HEK293T (cell line): ENCODE results near the gene COQ3.

Experiments
- CTCF ChIA-PET: fragments of 350-600 bp; formaldehyde crosslinking; extraction: SDS; loops from one replicate; lab custom pipeline; 2021; ENCODE audit warnings: antibody characterized with exemption, inconsistent platforms; lab: Yijun Ruan, JAX
- POLR2A ChIA-PET: fragments of 350-600 bp; formaldehyde crosslinking; extraction: SDS; loops from one replicate; lab custom pipeline; 2020; ENCODE audit warnings: antibody characterized with exemption, inconsistent platforms; lab: Yijun Ruan, JAX
- DNase-seq: peaks from one replicate; pipeline ENCODE4 v3.0.0; 2012; ENCODE audit warnings: mixed read lengths; ENCODE audit errors: extremely low spot score
- ARNT ChIP-seq: fragments of 450-650 bp; IDR thresholded peaks from 2 replicates; pipeline ENCODE4 v1.6.1; 2017; ENCODE audit warnings: mild to moderate bottlenecking
- BHLHE40 ChIP-seq: fragments of 450-650 bp; IDR thresholded peaks from 2 replicates; pipeline ENCODE4 v1.6.1; 2016; ENCODE audit warnings: mild to moderate bottlenecking, moderate library complexity, borderline replicate concordance
- CTBP1 ChIP-seq: fragments of 450-650 bp; IDR thresholded peaks from 2 replicates; pipeline ENCODE4 v1.6.1; 2016; ENCODE audit warnings: borderline replicate concordance
- ELF4 ChIP-seq: fragments of 450-650 bp; IDR thresholded peaks from 2 replicates; pipeline ENCODE4 v1.6.1; 2017; ENCODE audit warnings: antibody characterized with exemption
- FOXA1 ChIP-seq: fragments of 450-650 bp; IDR thresholded peaks from 2 replicates; pipeline ENCODE4 v1.6.1; 2016; ENCODE audit warnings: mild to moderate bottlenecking
- FOXK2 ChIP-seq: fragments of 450-650 bp; IDR thresholded peaks from 2 replicates; pipeline ENCODE4 v1.6.1; 2016; ENCODE audit warnings: mild to moderate bottlenecking
- FOXM1 ChIP-seq: fragments of 450-650 bp; IDR thresholded peaks from 2 replicates; pipeline ENCODE4 v1.6.1; 2017; ENCODE audit warnings: mild to moderate bottlenecking, borderline replicate concordance
- HDGF ChIP-seq: fragments of 450-650 bp; IDR thresholded peaks from 2 replicates; pipeline ENCODE4 v1.6.1; 2017; ENCODE audit warnings: antibody characterized with exemption, borderline replicate concordance
- L3MBTL2 ChIP-seq: fragments of 450-650 bp; conservative IDR thresholded peaks from 2 replicates; pipeline ENCODE4 v1.6.1; 2016; ENCODE audit warnings: mild to moderate bottlenecking
- LEF1 ChIP-seq: fragments of 450-650 bp; IDR thresholded peaks from 2 replicates; pipeline ENCODE4 v1.6.1; 2017; ENCODE audit warnings: mild to moderate bottlenecking, borderline replicate concordance
- NFRKB ChIP-seq: fragments of 450-650 bp; IDR thresholded peaks from 2 replicates; pipeline ENCODE4 v1.6.1; 2016; ENCODE audit warnings: mild to moderate bottlenecking, moderate library complexity
- PKNOX1 ChIP-seq: fragments of 450-650 bp; IDR thresholded peaks from 2 replicates; pipeline ENCODE4 v1.6.1; 2016
- SP1 ChIP-seq: fragments of 450-650 bp; IDR thresholded peaks from 2 replicates; pipeline ENCODE4 v1.6.1; 2017
- SUZ12 ChIP-seq: fragments of 450-650 bp; IDR thresholded peaks from 2 replicates; pipeline ENCODE4 v1.6.1; 2016; ENCODE audit warnings: mild to moderate bottlenecking
- TARDBP ChIP-seq: fragments of 450-650 bp; IDR thresholded peaks from 2 replicates; pipeline ENCODE4 v1.6.1; 2016
- ZNF384 ChIP-seq: fragments of 450-650 bp; IDR thresholded peaks from 2 replicates; pipeline ENCODE4 v1.6.1; 2016

COQ3 gene

GRCh38 chr6:99384507-99384906 lies 9.5 kb downstream of the COQ3 start:
- TF ChIP-seq BHLHE40 (no peak), ARNT (no peak), SUZ12 (no peak), NFRKB (no peak), CTBP1 (no peak), FOXM1 (no peak), ZNF384 (no peak), LEF1 (no peak), FOXA1 (no peak), PKNOX1 (no peak), L3MBTL2 (no peak), ELF4 (no peak), FOXK2 (no peak), TARDBP (no peak), SP1 (no peak), HDGF (no peak)
- CTCF ChIA-PET, result no interaction called here
- no peak for DNase-seq
- POLR2A ChIA-PET, result interaction anchor here (0.8 to 2.4 kb wide), 2 partner anchors 9 to 37 kb away, joined by 4 to 10 read pairs; partner anchors contain the start of gene COQ3

- POLR2A ChIA-PET, result interaction anchor here (2.3 kb wide), 1 partner anchor 15 kb away, joined by 8 read pairs; the partner anchor contains the start of gene COQ3
- CTCF ChIA-PET, result interaction anchor here (0.5 kb wide), 1 partner anchor 327 kb away, joined by 3 read pairs; no protein-coding TSS in a partner anchor
Measured at GRCh38 chr6:99378636-99379035, 15.4 kb downstream of the COQ3 start.

GRCh38 chr6:99369533-99369932 lies 24.5 kb downstream of the COQ3 start:
- ChIA-PET CTCF (interaction anchor here (0.6 kb wide), 2 partner anchors 24 to 39 kb away, joined by 3 to 5 read pairs; no protein-coding TSS in a partner anchor), POLR2A (interaction anchor here (1.0 to 1.1 kb wide), 2 partner anchors 24 to 55 kb away, joined by 4 to 5 read pairs; partner anchors contain the start of gene COQ3)
- no peak for DNase-seq
- TF ChIP-seq ARNT, result no peak
- TF ChIP-seq SUZ12, result no peak
- no peak for TF ChIP-seq PKNOX1
- no peak for TF ChIP-seq ELF4

More at GRCh38 chr6:99378636-99379035, 15.4 kb downstream of the COQ3 start:
- no peak for TF ChIP-seq BHLHE40
- TF ChIP-seq ARNT, result no peak
- no peak for TF ChIP-seq ELF4
- TF ChIP-seq L3MBTL2, result no peak
- TF ChIP-seq NFRKB, result no peak
- TF ChIP-seq FOXK2, result no peak
- TF ChIP-seq LEF1, result no peak
- no peak for DNase-seq

DNA sequence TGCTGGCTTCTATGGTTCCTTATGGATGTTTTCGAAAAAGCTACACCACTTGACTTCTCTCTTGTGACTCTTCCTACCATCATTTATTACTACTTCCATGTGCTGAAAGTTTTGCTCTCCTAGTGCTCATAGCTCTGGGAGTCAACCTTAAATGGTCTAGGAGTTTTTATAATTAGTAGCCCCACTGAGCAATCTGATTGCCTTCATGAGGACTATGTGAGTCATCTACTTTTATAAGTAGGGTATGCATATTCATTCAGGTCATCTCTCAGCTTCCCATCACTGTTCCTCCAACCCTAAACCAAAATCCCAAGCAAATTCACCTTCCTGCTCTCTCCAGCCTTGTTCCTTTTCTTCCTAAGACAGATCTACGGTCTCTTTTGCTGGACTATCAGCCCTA lies 27.1 kb downstream of the COQ3 start:
- POLR2A ChIA-PET, result no interaction called here
- DNase-seq, result no peak
- CTCF ChIA-PET, result no interaction called here
- no peak for TF ChIP-seq ZNF384
- TF ChIP-seq HDGF, result no peak
- no peak for TF ChIP-seq SUZ12
- no peak for TF ChIP-seq CTBP1
- no peak for TF ChIP-seq SP1
- TF ChIP-seq LEF1, result no peak
- TF ChIP-seq L3MBTL2, result no peak
- TF ChIP-seq PKNOX1, result no peak
- TF ChIP-seq FOXA1, result no peak
- no peak for TF ChIP-seq FOXM1

- ChIA-PET POLR2A (no interaction called here), CTCF (no interaction called here)
- TF ChIP-seq ELF4, result no peak
- no peak for TF ChIP-seq PKNOX1
- no peak for TF ChIP-seq SUZ12
- no peak for TF ChIP-seq FOXK2
- TF ChIP-seq FOXA1, result no peak
- no peak for TF ChIP-seq SP1
- TF ChIP-seq NFRKB, result no peak
- no peak for TF ChIP-seq TARDBP
- no peak for TF ChIP-seq ARNT
- TF ChIP-seq L3MBTL2, result no peak
- TF ChIP-seq HDGF, result no peak
- TF ChIP-seq ZNF384, result no peak
- no peak for TF ChIP-seq LEF1
- no peak for TF ChIP-seq BHLHE40
- TF ChIP-seq FOXM1, result no peak
- TF ChIP-seq CTBP1, result no peak
- DNase-seq, result no peak
Measured at GRCh38 chr6:99364026-99364425, 30.0 kb downstream of the COQ3 start.

GRCh38 chr6:99362678-99363268 lies 31.2 kb downstream of the COQ3 start:
- ChIA-PET CTCF (no interaction called here), POLR2A (no interaction called here)
- DNase-seq, result no peak
- no peak for TF ChIP-seq TARDBP
- no peak for TF ChIP-seq PKNOX1
- TF ChIP-seq FOXK2, result no peak
- no peak for TF ChIP-seq ARNT
- TF ChIP-seq LEF1, result no peak
- TF ChIP-seq ZNF384, result no peak
- no peak for TF ChIP-seq ELF4
- TF ChIP-seq NFRKB, result no peak
- no peak for TF ChIP-seq L3MBTL2
- TF ChIP-seq CTBP1, result no peak
- no peak for TF ChIP-seq BHLHE40
- TF ChIP-seq SP1, result no peak
- TF ChIP-seq FOXA1, result no peak
- TF ChIP-seq HDGF, result no peak
- no peak for TF ChIP-seq SUZ12
- no peak for TF ChIP-seq FOXM1
